ENCODE data around the gene PCDHA7.
"Not testable (repeated sequence)": the region's sequence is repeated elsewhere in the genome, so short reads cannot be mapped to it uniquely, and the experiment has no call there.

PCDHA7 gene

DNA sequence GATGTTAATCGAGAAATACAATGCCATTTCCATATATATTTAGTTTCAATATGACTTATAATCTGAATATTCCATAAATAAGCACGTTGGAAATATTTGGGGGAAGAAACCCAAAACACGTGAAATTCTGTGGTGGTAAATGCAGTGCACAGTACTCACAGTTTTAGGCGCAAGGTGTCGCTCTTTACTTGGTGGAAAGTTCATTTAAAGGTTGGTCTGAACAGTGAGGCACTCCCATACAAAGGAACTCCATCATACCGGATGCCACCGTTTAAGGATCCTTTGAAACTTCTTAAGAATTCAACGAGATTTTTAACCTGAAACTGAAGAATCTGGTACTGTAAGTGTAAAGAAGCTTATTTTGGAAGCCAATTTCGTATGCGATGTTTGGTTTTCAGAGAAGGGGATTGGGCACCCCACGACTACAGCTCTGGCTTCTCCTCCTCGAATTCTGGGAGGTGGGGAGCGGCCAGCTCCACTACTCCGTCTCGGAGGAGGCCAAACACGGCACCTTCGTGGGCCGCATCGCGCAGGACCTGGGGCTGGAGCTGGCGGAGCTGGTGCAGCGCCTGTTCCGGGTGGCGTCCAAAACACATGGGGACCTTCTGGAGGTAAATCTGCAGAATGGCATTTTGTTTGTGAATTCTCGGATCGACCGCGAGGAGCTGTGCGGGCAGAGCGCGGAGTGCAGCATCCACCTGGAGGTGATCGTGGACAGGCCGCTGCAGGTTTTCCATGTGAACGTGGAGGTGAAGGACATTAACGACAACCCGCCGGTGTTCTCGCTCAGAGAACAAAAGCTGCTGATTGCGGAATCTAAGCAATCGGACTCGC lies 34.9 kb downstream of the PCDHA7 start, which contains the start of gene PCDHA11:
Gene PCDHA11, plus strand, starts transcription at position 237 of the 834 bp plus-strand sequence. Its CDS starts 147 bp downstream, at position 384.
- no peak for DNase-seq

DNA sequence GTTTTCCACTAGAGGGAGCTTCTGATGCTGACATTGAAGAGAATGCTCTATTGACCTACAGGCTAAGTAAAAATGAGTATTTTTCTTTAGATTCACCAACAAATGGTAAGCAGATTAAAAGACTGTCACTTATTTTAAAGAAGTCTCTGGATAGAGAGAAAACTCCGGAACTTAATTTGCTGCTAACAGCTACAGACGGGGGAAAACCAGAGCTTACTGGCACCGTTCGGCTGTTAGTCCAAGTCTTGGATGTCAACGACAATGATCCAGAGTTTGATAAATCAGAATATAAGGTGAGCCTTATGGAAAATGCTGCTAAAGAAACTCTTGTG lies 35.5 kb downstream of the PCDHA7 start:
- DNase-seq, result no peak

DNA sequence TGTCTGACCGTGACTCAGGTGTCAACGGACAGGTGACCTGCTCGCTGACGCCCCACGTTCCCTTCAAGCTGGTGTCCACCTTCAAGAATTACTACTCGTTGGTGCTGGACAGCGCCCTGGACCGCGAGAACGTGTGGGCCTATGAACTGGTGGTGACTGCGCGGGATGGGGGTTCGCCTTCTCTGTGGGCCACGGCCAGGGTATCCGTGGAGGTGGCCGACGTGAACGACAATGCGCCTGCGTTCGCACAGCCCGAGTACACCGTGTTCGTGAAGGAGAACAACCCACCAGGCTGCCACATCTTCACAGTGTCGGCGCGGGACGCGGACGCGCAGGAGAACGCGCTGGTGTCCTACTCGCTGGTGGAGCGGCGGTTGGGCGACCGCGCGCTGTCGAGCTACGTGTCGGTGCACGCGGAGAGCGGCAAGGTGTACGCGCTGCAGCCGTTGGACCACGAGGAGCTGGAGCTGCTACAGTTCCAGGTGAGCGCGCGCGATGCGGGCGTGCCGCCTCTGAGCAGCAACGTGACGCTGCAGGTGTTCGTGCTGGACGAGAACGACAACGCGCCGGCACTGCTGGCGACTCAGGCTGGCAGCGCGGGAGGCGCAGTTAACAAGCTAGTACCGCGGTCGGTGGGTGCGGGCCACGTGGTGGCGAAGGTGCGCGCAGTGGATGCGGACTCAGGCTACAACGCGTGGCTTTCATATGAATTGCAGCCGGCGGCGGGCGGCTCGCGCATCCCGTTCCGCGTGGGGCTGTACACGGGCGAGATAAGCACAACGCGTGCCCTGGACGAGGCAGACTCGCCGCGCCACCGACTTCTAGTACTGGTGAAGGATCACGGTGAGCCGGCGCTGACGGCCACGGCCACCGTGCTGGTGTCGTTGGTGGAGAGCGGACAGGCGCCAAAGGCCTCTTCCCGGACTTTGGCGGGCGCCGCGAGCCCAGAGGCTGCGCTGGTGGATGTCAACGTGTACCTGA lies 36.4 kb downstream of the PCDHA7 start:
- no peak for DNase-seq

DNA sequence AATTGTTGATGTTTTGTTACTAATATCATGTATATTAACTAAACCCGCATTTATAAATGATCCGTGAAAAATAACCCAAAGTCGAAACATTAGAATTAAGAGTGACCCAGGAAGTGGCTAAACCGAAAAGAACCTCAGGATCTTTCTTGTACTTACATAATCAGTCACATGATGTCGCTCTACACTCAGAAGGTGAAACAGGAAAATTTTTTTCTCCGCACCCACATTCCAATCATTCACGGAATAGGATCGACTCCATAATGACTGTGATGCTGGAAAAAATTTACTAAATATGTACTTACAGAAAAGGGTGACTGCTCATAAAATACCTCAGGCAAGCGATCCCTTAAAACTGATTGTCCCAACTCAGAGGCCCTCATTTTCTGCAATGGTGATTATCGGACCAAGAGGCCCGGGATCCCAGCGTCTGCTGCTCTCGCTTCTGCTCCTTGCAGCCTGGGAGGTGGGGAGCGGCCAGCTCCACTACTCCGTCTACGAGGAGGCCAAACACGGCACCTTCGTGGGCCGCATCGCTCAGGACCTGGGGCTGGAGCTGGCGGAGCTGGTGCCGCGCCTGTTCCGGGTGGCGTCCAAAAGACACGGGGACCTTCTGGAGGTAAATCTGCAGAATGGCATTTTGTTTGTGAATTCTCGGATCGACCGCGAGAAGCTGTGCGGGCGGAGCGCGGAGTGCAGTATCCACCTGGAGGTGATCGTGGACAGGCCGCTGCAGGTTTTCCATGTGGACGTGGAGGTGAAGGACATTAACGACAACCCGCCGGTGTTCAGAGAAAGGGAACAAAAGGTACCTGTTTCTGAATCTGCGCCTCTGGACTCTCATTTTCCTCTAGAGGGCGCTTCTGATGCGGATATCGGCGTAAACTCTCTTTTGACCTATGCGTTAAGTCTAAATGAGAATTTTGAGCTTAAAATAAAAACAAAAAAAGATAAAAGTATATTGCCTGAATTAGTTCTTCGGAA lies 41.3 kb downstream of the PCDHA7 start, which contains the start of gene PCDHA12:
Gene PCDHA12, plus strand, starts transcription at position 224 of the 981 bp plus-strand sequence. Its CDS starts 165 bp downstream, at position 389.
- no peak for DNase-seq

DNA sequence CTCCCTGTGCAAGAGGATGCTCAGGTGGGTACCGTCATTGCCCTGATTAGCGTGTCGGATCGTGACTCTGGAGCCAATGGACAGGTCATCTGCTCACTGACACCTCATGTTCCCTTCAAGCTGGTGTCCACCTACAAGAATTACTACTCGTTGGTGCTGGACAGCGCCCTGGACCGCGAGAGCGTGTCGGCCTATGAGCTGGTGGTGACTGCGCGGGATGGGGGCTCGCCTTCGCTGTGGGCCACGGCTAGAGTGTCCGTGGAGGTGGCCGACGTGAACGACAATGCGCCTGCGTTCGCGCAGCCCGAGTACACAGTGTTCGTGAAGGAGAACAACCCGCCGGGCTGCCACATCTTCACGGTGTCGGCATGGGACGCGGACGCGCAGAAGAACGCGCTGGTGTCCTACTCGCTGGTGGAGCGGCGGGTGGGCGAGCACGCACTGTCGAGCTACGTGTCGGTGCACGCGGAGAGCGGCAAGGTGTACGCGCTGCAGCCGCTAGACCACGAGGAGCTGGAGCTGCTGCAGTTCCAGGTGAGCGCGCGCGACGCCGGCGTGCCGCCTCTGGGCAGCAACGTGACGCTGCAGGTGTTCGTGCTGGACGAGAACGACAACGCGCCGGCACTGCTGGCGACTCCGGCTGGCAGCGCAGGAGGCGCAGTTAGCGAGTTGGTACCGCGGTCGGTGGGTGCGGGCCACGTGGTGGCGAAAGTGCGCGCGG lies 42.6 kb downstream of the PCDHA7 start:
- DNase-seq, result not testable (repeated sequence)

DNA sequence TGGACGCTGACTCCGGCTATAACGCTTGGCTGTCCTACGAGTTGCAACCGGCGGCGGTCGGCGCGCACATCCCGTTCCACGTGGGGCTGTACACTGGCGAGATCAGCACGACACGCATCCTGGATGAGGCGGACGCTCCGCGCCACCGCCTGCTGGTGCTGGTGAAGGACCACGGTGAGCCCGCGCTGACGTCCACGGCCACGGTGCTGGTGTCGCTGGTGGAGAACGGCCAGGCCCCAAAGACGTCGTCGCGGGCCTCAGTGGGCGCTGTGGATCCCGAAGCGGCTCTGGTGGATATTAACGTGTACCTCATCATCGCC lies 43.2 kb downstream of the PCDHA7 start:
- DNase-seq, result no peak

DNA sequence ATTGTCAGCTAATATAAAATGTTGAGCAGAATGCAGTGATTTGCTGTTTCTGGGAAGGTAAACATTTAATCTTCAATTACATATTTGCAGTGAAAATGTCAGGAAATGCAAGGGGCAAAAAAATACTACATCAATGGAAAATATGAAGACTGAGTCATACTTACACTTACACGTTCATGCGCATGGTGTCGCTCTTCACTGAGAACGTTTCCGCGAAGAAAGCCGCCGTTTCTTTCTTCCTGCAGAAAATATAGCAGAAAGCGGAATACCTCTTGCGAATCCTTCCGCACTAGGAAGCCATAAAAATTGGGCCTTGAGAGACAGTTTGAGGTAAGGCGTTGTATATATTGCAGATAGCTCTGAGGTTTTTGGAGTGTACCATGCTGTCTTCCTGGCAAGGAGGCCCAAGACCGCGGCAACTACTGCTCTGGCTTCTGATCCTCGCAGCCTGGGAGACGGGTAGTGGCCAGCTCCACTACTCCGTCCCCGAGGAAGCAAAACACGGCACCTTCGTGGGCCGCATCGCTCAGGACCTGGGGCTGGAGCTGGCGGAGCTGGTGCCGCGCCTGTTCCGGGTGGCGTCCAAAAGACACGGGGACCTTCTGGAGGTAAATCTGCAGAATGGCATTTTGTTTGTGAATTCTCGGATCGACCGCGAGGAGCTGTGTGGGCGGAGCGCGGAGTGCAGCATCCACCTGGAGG lies 48.0 kb downstream of the PCDHA7 start, which contains the start of gene PCDHA13:
Gene PCDHA13, plus strand, starts transcription at position 236 of the 702 bp plus-strand sequence. Its CDS starts 145 bp downstream, at position 381.
- no peak for DNase-seq

DNA sequence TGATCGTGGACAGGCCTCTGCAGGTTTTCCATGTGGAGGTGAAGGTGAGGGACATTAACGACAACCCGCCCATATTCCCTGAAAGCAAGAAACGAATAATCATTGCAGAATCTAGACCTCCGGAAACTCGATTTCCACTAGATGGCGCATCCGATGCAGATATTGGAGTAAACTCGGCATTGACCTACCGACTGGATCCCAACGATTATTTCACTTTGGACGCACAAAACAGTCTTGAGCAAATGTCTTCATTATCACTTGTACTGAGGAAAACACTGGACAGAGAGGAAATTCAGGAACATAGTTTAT lies 48.5 kb downstream of the PCDHA7 start:
- no peak for DNase-seq

DNA sequence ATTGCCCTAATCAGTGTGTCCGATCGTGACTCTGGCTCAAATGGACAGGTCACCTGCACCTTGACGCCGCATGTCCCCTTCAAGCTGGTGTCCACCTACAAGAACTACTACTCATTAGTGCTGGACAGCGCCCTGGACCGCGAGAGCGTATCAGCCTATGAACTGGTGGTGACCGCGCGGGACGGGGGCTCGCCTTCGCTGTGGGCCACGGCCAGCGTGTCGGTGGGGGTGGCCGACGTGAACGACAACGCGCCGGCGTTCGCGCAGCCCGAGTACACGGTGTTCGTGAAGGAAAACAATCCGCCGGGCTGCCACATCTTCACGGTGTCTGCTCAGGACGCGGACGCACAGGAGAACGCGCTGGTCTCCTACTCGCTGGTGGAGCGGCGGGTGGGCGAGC lies 49.3 kb downstream of the PCDHA7 start:
- no peak for DNase-seq

DNA sequence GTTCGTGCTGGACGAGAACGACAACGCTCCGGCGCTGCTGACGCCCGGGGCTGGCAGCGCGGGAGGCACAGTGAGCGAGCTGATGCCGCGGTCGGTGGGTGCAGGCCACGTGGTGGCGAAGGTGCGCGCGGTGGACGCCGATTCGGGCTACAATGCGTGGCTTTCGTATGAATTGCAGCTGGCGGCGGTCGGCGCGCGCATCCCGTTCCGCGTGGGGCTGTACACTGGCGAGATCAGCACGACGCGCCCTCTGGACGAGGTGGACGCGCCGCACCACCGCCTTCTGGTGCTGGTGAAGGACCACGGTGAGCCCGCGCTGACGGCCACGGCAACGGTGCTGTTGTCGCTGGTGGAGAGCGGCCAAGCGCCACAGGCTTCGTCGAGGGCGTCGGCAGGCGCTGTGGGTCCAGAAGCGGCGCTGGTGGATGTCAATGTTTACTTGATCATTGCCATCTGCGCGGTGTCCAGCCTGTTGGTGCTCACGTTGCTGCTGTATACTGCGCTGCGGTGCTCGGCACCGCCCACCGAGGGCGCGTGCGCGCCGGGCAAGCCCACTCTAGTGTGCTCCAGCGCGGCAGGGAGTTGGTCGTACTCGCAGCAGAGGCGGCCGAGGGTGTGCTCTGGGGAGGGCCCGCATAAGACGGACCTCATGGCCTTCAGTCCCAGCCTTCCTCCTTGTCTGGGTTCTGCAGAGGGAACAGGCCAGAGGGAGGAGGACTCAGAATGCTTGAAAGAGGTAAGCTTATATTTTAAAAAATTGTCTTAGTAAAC lies 50.0 kb downstream of the PCDHA7 start:
- DNase-seq, result no peak

All from cortex of kidney (tissue), 1 donor.